ENCODE measurements around the gene SUSD2. TPM values are rescaled to one million over a fixed set of nuclear protein-coding genes. Genes with fewer than 3 reads are reported as not detected.

SUSD2 gene
- total RNA-seq, 1 experiment from 2014 or later, result 0.10 TPM

Other genes starting within 250 kb of the SUSD2 start
- gene GSTT2B, start 220.3 kb upstream of the SUSD2 start, total RNA-seq (2014; rRNA removed; shearing (Covaris generic)), result 3.5 and 6.3 TPM in 2 replicates
- 2.9 and 5.1 TPM in 2 replicates for gene DDTL, start 214.6 kb upstream of the SUSD2 start, total RNA-seq (2014; rRNA removed; shearing (Covaris generic))
- gene DDT, start 207.0 kb upstream of the SUSD2 start, total RNA-seq (2014; rRNA removed; shearing (Covaris generic)), result 380 and 441 TPM in 2 replicates
- gene GSTT2, start 201.4 kb upstream of the SUSD2 start, total RNA-seq (2014; rRNA removed; shearing (Covaris generic)), result 1.3 and 1.5 TPM in 2 replicates
- gene GSTT4, start 176.0 kb upstream of the SUSD2 start, total RNA-seq (2014; rRNA removed; shearing (Covaris generic)), result not detected in 2 replicates
- gene CABIN1, start 170.2 kb upstream of the SUSD2 start, total RNA-seq (2014; rRNA removed; shearing (Covaris generic)), result 28.8 and 36.6 TPM in 2 replicates
- gene GGT5, start 63.6 kb downstream of the SUSD2 start, total RNA-seq (2014; rRNA removed; shearing (Covaris generic)), result not detected in 2 replicates
- 27.4 and 28.5 TPM in 2 replicates for gene SPECC1L, start 89.3 kb downstream of the SUSD2 start, total RNA-seq (2014; rRNA removed; shearing (Covaris generic))
- gene ADORA2A, start 246.1 kb downstream of the SUSD2 start, total RNA-seq (2014; rRNA removed; shearing (Covaris generic)), result 1.5 and 2.3 TPM in 2 replicates

All from HT1080 (cell line).